Lower leg skin (tissue), 4 donors: Measurements from ENCODE around the gene SELENOO. TPM values are rescaled to one million over a fixed set of nuclear protein-coding genes. Genes with fewer than 3 reads are reported as not detected.

Source experiments
- DNase-seq, 2 donors: peaks; one replicate each; pipeline ENCODE4 v3.0.0-alpha.2; 2019; ENCODE audit warnings: low spot score in 2 of 2
- H3K4me3 ChIP-seq: fragments of 200-600 bp; sonication (generic); 2 replicates; pipeline ENCODE4 v1.5.1; 2017; ENCODE audit warnings: mild to moderate bottlenecking, low read depth; ENCODE audit not compliant: poor library complexity, severe bottlenecking
- CTCF ChIP-seq, 3 donors: fragments of 450-650 bp; IDR thresholded peaks; one replicate each; pipeline ENCODE4 v1.5.1; 2016; ENCODE audit warnings: antibody characterized with exemption in 3 of 3, mild to moderate bottlenecking in 3 of 3, moderate library complexity in 2 of 3
- POLR2A ChIP-seq, 2 donors: fragments of 450-650 bp; IDR thresholded peaks; one replicate each; pipeline ENCODE4 v1.6.1; 2016 to 2017; ENCODE audit warnings: antibody characterized with exemption in 2 of 2, mild to moderate bottlenecking in 1 of 2, moderate library complexity in 1 of 2
- WGBS, 2 donors: methylation state at CpG; one replicate each; pipeline ENCODE4 v1.1.5; 2018; 5-methylcytosine and 5-hydroxymethylcytosine counted together
- intact Hi-C: fragments of 100-400 bp; cut with DNase I; formaldehyde crosslinking; loops from one replicate; pipeline ENCODE4 v1.15.0; 2023; ENCODE audit warnings: low total_unique reads
- total RNA-seq, 4 donors: library from RNA; depleted of rRNA; stranded (reverse); fragments of >200 nt; gene quantifications; one replicate each; pipeline ENCODE4 v1.1.0, GENCODE V29; 2016

SELENOO gene
- total RNA-seq, 4 donors from 2014 or later = 33.3 to 52.3 (median 43.1) TPM

GRCh38 chr22:50176850-50177536, 23.8 kb upstream of the SELENOO start:
- H3K4me3 ChIP-seq = no peak overlapping the region
- TF ChIP-seq CTCF (IDR thresholded peaks at IDR 0.05) (no peak), POLR2A (IDR thresholded peaks at IDR 0.05) (no peak)
- WGBS, 2 donors = 95 to 96% methylated on average over 75 to 76 of the region's 76 CpGs
- intact Hi-C loops = no loop called here
- DNase-seq = no peak

GRCh38 chr22:50177537-50178470, 23.0 kb upstream of the SELENOO start:
- intact Hi-C loops = no loop called here
- H3K4me3 ChIP-seq = no peak overlapping the region

GRCh38 chr22:50178471-50178864, 22.3 kb upstream of the SELENOO start:
- intact Hi-C loops = no loop called here
- 54 to 68% methylated on average over 19 to 22 of the region's 22 CpGs for WGBS, 2 donors
- no peak overlapping the region for H3K4me3 ChIP-seq
- TF ChIP-seq CTCF (IDR thresholded peaks at IDR 0.05) (no peak), POLR2A (IDR thresholded peaks at IDR 0.05) (no peak)
- no peak for DNase-seq

More at GRCh38 chr22:50177537-50178470, 23.0 kb upstream of the SELENOO start:
- TF ChIP-seq CTCF (IDR thresholded peaks at IDR 0.05) = no peak
- no peak for TF ChIP-seq POLR2A (IDR thresholded peaks at IDR 0.05)
- 69% methylated on average over 96 to 97 of the region's 98 CpGs for WGBS, 2 donors
- no peak for DNase-seq

- 83 to 86% methylated on average over 46 to 64 of the region's 64 CpGs for WGBS, 2 donors
- intact Hi-C loops = no loop called here
- H3K4me3 ChIP-seq = no peak overlapping the region
- DNase-seq = no peak
- no peak for TF ChIP-seq POLR2A (IDR thresholded peaks at IDR 0.05)
- no peak for TF ChIP-seq CTCF (IDR thresholded peaks at IDR 0.05)
Measured at GRCh38 chr22:50178871-50179869, 21.6 kb upstream of the SELENOO start.
